Mammary epithelial cell (primary cell): ENCODE measurements around the gene ESRRA.

Experiments
- EZH2 ChIP-seq: IDR thresholded peaks from 2 replicates; pipeline ENCODE4 v1.6.1; 2012; ENCODE audit warnings: low read length, inconsistent platforms, borderline replicate concordance
- TF ChIP-seq, protein P1 (sequence below), 2 donors: IDR thresholded peaks in 1 of 2; conservative IDR thresholded peaks in 1 of 2; 2 replicates each; pipeline ENCODE4 v1.5.1; 2011 to 2012; ENCODE audit warnings: inconsistent platforms in 2 of 2, low read length in 2 of 2, mild to moderate bottlenecking in 2 of 2, control low read depth in 1 of 2, low read depth in 1 of 2; ENCODE audit not compliant: insufficient read depth in 1 of 2; ENCODE audit errors: extremely low read depth in 1 of 2

DNA sequence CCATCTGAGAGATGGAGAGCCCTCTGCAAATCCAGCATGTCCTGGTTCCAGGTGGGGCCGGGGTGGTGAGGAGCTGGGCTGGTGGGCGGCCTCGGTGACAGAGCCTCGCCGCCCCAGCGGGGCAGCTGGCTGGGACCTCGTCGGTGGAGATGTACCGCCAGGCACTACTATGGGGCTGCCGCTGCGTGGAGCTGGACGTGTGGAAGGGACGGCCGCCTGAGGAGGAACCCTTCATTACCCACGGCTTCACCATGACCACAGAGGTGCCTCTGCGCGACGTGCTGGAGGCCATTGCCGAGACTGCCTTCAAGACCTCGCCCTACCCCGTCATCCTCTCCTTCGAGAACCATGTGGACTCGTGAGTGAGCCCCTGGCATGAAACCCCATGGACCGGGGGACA is 47.0 kb upstream of the ESRRA start:
- TF ChIP-seq, protein P1, sequence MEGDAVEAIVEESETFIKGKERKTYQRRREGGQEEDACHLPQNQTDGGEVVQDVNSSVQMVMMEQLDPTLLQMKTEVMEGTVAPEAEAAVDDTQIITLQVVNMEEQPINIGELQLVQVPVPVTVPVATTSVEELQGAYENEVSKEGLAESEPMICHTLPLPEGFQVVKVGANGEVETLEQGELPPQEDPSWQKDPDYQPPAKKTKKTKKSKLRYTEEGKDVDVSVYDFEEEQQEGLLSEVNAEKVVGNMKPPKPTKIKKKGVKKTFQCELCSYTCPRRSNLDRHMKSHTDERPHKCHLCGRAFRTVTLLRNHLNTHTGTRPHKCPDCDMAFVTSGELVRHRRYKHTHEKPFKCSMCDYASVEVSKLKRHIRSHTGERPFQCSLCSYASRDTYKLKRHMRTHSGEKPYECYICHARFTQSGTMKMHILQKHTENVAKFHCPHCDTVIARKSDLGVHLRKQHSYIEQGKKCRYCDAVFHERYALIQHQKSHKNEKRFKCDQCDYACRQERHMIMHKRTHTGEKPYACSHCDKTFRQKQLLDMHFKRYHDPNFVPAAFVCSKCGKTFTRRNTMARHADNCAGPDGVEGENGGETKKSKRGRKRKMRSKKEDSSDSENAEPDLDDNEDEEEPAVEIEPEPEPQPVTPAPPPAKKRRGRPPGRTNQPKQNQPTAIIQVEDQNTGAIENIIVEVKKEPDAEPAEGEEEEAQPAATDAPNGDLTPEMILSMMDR (conservative IDR thresholded peaks at IDR 0.05 in 1 of 2, IDR thresholded peaks at IDR 0.05 in 1 of 2; ENCODE audit: extremely low read depth in 1 of 2, insufficient read depth in 1 of 2, low read depth in 1 of 2, low read length in 2 of 2), result no peak
- no peak for TF ChIP-seq EZH2
